GM06990 (cell line): ENCODE data around the gene ZFX.
A peak's percentile ranks its signal among the peaks of the same experiment; 100 is the strongest.

Experiments used
- DNase-seq: peaks from one replicate; pipeline ENCODE4 v3.0.0-alpha.2; 2011; ENCODE audit not compliant: insufficient read length; ENCODE audit errors: extremely low read depth
- H3K27me3 ChIP-seq: replicated peaks from 2 replicates; pipeline ENCODE4 v1.6.0; 2011; ENCODE audit warnings: low read length; ENCODE audit not compliant: control insufficient read depth, insufficient read depth
- H3K36me3 ChIP-seq: 2 replicates; pipeline ENCODE4 v1.5.1; 2011; ENCODE audit warnings: low read length; ENCODE audit not compliant: control insufficient read depth, insufficient read depth
- H3K4me3 ChIP-seq: replicated peaks from 2 replicates; pipeline ENCODE4 v1.5.1; 2011; ENCODE audit warnings: low read depth, mild to moderate bottlenecking, control low read depth, low read length
- CTCF ChIP-seq: IDR thresholded peaks from 2 replicates; pipeline ENCODE4 v1.5.1; 2011; ENCODE audit warnings: low read length, control low read depth, mild to moderate bottlenecking, inconsistent platforms; ENCODE audit not compliant: insufficient read depth, poor library complexity, severe bottlenecking

ZFX gene

DNA sequence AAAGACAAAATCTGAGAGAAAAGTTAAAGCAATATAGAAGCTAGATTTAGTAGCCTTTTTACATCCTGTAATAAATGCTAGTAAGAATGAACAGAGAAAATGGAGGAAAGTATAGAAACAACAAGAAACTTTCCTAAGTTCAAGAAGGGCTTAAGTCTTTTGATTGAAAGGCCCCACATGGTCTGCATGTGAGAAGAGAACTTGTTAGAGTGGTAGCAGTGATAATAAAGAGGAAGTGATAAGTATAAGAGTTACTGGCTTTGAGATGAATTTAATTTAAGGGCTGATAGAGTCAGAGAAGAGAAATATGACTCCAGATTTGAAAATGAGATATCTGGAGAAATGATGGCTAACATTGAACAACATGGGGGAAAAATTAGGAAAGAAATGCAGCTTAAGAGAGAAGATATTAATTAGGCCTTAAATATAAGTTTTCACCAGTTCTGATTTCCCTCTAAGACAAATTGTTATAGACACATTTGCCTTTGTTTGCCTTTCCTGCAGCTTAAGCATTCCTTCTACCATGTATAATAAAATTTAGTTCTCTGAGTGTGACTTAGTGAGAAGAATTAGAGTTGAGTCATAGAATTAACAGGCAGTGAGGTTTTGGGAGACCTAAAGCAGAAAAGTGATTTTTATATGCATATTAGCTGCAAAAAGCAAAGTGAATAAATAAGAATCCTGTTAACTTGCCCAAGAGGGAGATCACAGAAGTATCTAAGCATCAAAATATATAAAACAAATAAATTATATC lies 18.4 kb downstream of the ZFX start:
- DNase-seq = no peak
- Histone ChIP-seq H3K4me3 (no peak overlapping the region), H3K36me3 (no peaks in the 10 kb centered on the region; the same call in 1 of the 2 replicates), H3K27me3 (no peaks in the 10 kb centered on the region)
- TF ChIP-seq CTCF = no peak

DNA sequence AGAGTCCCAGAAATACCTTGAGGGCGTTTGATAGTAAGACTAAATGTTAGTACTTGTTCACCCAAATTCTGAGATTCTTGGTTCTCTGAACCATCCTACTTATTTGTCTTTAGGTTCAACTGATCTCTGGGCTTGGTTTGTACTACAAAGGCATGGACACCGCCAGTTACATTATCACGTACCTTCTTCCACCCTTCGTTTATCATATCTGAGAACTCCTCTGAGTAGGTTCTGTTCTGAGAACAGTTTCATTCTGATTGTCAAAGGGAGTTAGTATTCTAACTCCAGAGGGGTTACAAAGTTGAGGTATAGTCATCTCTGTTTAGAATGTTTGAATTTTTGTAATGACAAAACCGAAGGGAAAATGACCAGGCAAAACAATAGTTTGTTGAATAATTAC lies 19.3 kb downstream of the ZFX start:
- H3K27me3 ChIP-seq = no peaks in the 10 kb centered on the region
- no peaks in the 10 kb centered on the region; the same call in none of the 2 replicates for H3K36me3 ChIP-seq
- peak; percentile 51 for DNase-seq
- no peak for TF ChIP-seq CTCF
- H3K4me3 ChIP-seq = peak overlapping the region; percentile 16; the same call in 1 of the 2 replicates

GRCh38 chrX:24169211-24169610 lies 19.7 kb downstream of the ZFX start:
- H3K27me3 ChIP-seq = no peaks in the 10 kb centered on the region
- no peaks in the 10 kb centered on the region; the same call in none of the 2 replicates for H3K36me3 ChIP-seq
- TF ChIP-seq CTCF = no peak
- no peak overlapping the region; the same call in 1 of the 2 replicates for H3K4me3 ChIP-seq
- no peak for DNase-seq

DNA sequence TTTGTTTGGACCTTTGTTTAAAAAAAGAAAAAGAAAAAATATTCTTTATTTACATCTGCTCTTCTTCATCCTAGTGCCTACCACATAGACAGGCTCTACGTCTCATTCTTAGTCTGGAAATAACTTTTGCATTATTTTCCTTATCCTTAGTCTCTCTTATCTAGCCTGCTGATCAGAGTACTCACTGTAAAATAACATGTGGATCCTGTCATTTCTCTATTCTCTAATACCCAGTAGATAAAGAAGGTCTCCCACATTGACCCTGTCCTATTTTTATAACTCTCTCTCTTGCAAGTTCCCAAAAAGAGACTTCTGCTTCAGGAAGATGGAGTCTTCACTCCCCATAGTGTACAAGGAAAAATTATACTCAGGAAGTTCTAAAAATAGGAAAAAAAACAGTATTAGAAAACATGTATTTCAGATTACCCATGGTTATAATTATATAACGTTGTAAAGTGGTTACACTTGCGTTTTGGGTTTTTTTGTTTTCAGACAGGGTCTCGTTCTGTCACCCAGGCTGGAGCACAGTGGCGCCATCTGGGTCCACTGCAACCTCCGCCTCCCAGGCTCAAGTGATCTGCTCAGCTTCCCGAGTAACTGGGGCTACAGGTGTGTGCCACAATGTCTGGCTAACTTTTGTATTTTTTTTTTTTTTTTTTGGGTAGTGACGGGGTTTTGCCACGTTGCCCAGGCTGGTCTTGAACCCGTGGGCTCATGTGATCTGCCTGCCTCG lies 23.8 kb downstream of the ZFX start:
- no peak for DNase-seq
- peak; percentile 2 for TF ChIP-seq CTCF
- Histone ChIP-seq H3K4me3 (no peak overlapping the region), H3K36me3 (peaks cover 9% of the 10 kb centered on the region), H3K27me3 (no peaks in the 10 kb centered on the region)

GRCh38 chrX:24175276-24175675 lies 25.7 kb downstream of the ZFX start:
- H3K36me3 ChIP-seq = peaks cover 14% of the 10 kb centered on the region
- TF ChIP-seq CTCF = no peak
- DNase-seq = no peak
- H3K27me3 ChIP-seq = no peaks in the 10 kb centered on the region
- H3K4me3 ChIP-seq = no peak overlapping the region
